HepG2 (cell line): ENCODE data around the gene RPAP3. TPM values are rescaled to one million over a fixed set of nuclear protein-coding genes. Genes with fewer than 3 reads are reported as not detected.

Experiments used
- ATAC-seq: fragments of 200-7000 bp; cut with Tn5 transposase; 3 replicates; pipeline ENCODE4 v1.9.1; 2020; ENCODE audit warnings: mild to moderate bottlenecking, moderate library complexity
- BruUV-seq: library from RNA; stranded (reverse); fragments of 400-500 nt; replicated peaks from 2 replicates; lab custom pipeline; 2021; lab: Mats Ljungman, UMichigan
- CTCF ChIA-PET: fragments of 300-600 bp; formaldehyde crosslinking; extraction: SDS; loops from one replicate; lab custom pipeline; 2021; ENCODE audit warnings: low total read pairs, inconsistent platforms, low intra/inter-chr PET ratio; lab: Yijun Ruan, JAX
- POLR2A ChIA-PET: fragments of 350-600 bp; sonication (Branson Sonifier 250); formaldehyde crosslinking; loops from one replicate; lab custom pipeline; 2020; ENCODE audit warnings: antibody characterized with exemption, inconsistent platforms; lab: Yijun Ruan, JAX
- DNase-seq: peaks from one replicate; pipeline ENCODE4 v3.0.0-alpha.2; 2015; ENCODE audit warnings: low spot score
- FAIRE-seq: peaks from 3 replicates; lab custom pipeline; 2011; peaks lifted over from hg19 to GRCh38; lab: Jason Lieb, UNC
- H2AFZ ChIP-seq: one replicate; pipeline ENCODE4 v1.6.1; 2011; ENCODE audit warnings: low read length, inconsistent platforms
- H3K27ac ChIP-seq: fragments of 300-600 bp; 3 replicates; pipeline ENCODE4 v1.8.0; 2011; ENCODE audit warnings: mixed run types, mild to moderate bottlenecking, mixed read lengths, low read length, inconsistent platforms; ENCODE audit not compliant: insufficient read depth; ENCODE audit errors: extremely low read length
- H3K27me3 ChIP-seq, 2 experiments: fragments of 200-600 bp in 1 of 2; 2 replicates in 1 of 2; 3 replicates in 1 of 2; pipeline versions ENCODE4 v1.6.0 to v1.8.0; 2011; ENCODE audit warnings: low read length in 2 of 2, mild to moderate bottlenecking in 2 of 2, moderate library complexity in 2 of 2, inconsistent platforms in 1 of 2; ENCODE audit not compliant: insufficient read depth in 2 of 2, control insufficient read depth in 1 of 2
- H3K36me3 ChIP-seq, 2 experiments: fragments of 200-600 bp in 1 of 2; replicated peaks in 1 of 2; 2 replicates in 1 of 2; 3 replicates in 1 of 2; pipeline versions ENCODE4 v1.5.1 to v1.8.0; 2011; ENCODE audit warnings: low read length in 2 of 2, inconsistent platforms in 1 of 2; ENCODE audit not compliant: insufficient read depth in 2 of 2, control insufficient read depth in 1 of 2
- H3K4me1 ChIP-seq: 2 replicates; pipeline ENCODE4 v1.5.1; 2012; ENCODE audit warnings: low read length, inconsistent platforms; ENCODE audit not compliant: insufficient read depth
- H3K4me2 ChIP-seq: 2 replicates; pipeline ENCODE4 v1.6.0; 2011; ENCODE audit warnings: low read depth, low read length, inconsistent platforms
- H3K4me3 ChIP-seq, 3 experiments: fragments of 200-600 bp in 1 of 3; sonication (generic), shearing (Covaris generic) in 1 of 3; replicated peaks in 1 of 3; 2 replicates each; pipeline ENCODE4 v1.5.1; 2011 to 2016; ENCODE audit warnings: low read length in 3 of 3, inconsistent platforms in 2 of 3, low read depth in 2 of 3, mild to moderate bottlenecking in 2 of 3, control low read depth in 1 of 3, mixed read lengths in 1 of 3; ENCODE audit not compliant: insufficient read depth in 1 of 3
- H3K79me2 ChIP-seq: one replicate; pipeline ENCODE4 v1.6.1; 2011; ENCODE audit warnings: low read length, inconsistent platforms; ENCODE audit not compliant: insufficient read depth
- H3K9ac ChIP-seq: 2 replicates; pipeline ENCODE4 v1.6.0; 2011; ENCODE audit warnings: mild to moderate bottlenecking, low read depth, low read length, inconsistent platforms; ENCODE audit not compliant: insufficient read depth
- H3K9me3 ChIP-seq: 2 replicates; pipeline ENCODE4 v1.5.1; 2012; ENCODE audit warnings: mild to moderate bottlenecking, low read length
- H4K20me1 ChIP-seq: 2 replicates; pipeline ENCODE4 v1.6.0; 2011; ENCODE audit warnings: inconsistent platforms, mild to moderate bottlenecking, low read length, moderate library complexity; ENCODE audit not compliant: insufficient read depth
- EZH2 ChIP-seq: conservative IDR thresholded peaks from 2 replicates; pipeline ENCODE4 v1.6.1; 2012; ENCODE audit warnings: mild to moderate bottlenecking, low read depth, low read length, moderate library complexity
- GMEB2 ChIP-seq: IDR thresholded peaks from 2 replicates; pipeline ENCODE4 v1.6.1; 2016; ENCODE audit warnings: missing biosample characterization, missing genetic modification reagents, low read depth
- KDM5A ChIP-seq: fragments of 200-600 bp; sonication (generic); IDR thresholded peaks from 2 replicates; pipeline ENCODE4 v1.7.0; 2018; ENCODE audit warnings: antibody characterized with exemption, mild to moderate bottlenecking, low read length, borderline replicate concordance
- MIER2 ChIP-seq: IDR thresholded peaks from 2 replicates; pipeline ENCODE4 v1.6.1; 2016; ENCODE audit warnings: missing biosample characterization, missing genetic modification reagents
- NCOA5 ChIP-seq: sonication (generic); formaldehyde crosslinking; IDR thresholded peaks from 2 replicates; pipeline ENCODE4 v1.4.0; 2020; ENCODE audit warnings: missing genetic modification reagents
- PCBP2 ChIP-seq: fragments of 200-400 bp; formaldehyde crosslinking; optimal IDR thresholded peaks from 2 replicates; pipeline ENCODE3; 2018; ENCODE audit warnings: low read length, low read depth; ENCODE audit not compliant: poor library complexity, severe bottlenecking
- RBM22 ChIP-seq: fragments of 200-400 bp; formaldehyde crosslinking; optimal IDR thresholded peaks from 2 replicates; pipeline ENCODE3; 2017; ENCODE audit warnings: mild to moderate bottlenecking, low read length, moderate library complexity
- SALL2 ChIP-seq: sonication (generic); formaldehyde crosslinking; IDR thresholded peaks from 2 replicates; pipeline ENCODE4 v1.8.1; 2023; ENCODE audit warnings: mild to moderate bottlenecking, missing genetic modification reagents, inconsistent platforms
- ZNF468 ChIP-seq: sonication (generic); formaldehyde crosslinking; IDR thresholded peaks from 2 replicates; pipeline ENCODE4 v1.8.0; 2022; ENCODE audit warnings: mild to moderate bottlenecking, moderate library complexity, missing genetic modification reagents
- ZNF501 ChIP-seq: sonication (generic); formaldehyde crosslinking; IDR thresholded peaks from 2 replicates; pipeline ENCODE4 v1.5.1; 2020; ENCODE audit warnings: mild to moderate bottlenecking, moderate library complexity, missing genetic modification reagents
- ZNF616 ChIP-seq: sonication (generic); formaldehyde crosslinking; IDR thresholded peaks from 2 replicates; pipeline ENCODE4 v1.5.0; 2020; ENCODE audit warnings: low read depth, mild to moderate bottlenecking, missing genetic modification reagents
- WGBS: methylation state at CpG from one replicate; pipeline ENCODE4 v1.1.6; 2017; ENCODE audit warnings: low lambda C conversion rate; 5-methylcytosine and 5-hydroxymethylcytosine counted together
- in situ Hi-C: cut with HindIII; loops from 2 replicates; pipeline ENCODE4 v1.10.0; 2017; ENCODE audit warnings: low pct_unique_long_range_greater_than_20kb; ENCODE audit not compliant: extremely low pct_ligation_motif_present
- intact Hi-C: fragments of 100-400 bp; cut with micrococcal nuclease; formaldehyde crosslinking; loops from one replicate; pipeline ENCODE4 v1.10.0; 2022; ENCODE audit not compliant: unreplicated experiment
- polyA plus RNA-seq, 8 experiments: library from polyadenylated mRNA; depleted of rRNA in 3 of 8; stranded (reverse) in 7 of 8; unstranded in 1 of 8; fragments of >200 nt; fragmentation: Illumina TruSeq in 4 of 8; extraction: Trizol in 4 of 8; gene quantifications; 2 replicates each; pipeline versions ENCODE4 v1.2.1 to v1.2.3, GENCODE V29; 2011 to 2016; ENCODE audit warnings: low read depth in 4 of 8, missing spikeins in 1 of 8, mixed read lengths in 1 of 8; ENCODE audit not compliant: insufficient read depth in 1 of 8
- total RNA-seq, 5 experiments: library from RNA; depleted of rRNA; stranded (reverse); fragments of >200 nt; fragmentation: Illumina TruSeq; extraction: Trizol; gene quantifications; 2 replicates each; pipeline ENCODE4 v1.2.3, GENCODE V29; 2016; ENCODE audit warnings: low read depth in 1 of 5
- TF ChIP-seq, protein P1 (sequence below): sonication (generic); formaldehyde crosslinking; IDR thresholded peaks from 2 replicates; pipeline ENCODE4 v1.4.0; 2020; ENCODE audit warnings: mild to moderate bottlenecking, missing genetic modification reagents
- TF ChIP-seq, protein P2 (sequence below): sonication (generic); formaldehyde crosslinking; IDR thresholded peaks from 2 replicates; pipeline ENCODE4 v1.5.1; 2020; ENCODE audit warnings: mild to moderate bottlenecking, missing genetic modification reagents
- TF ChIP-seq, protein P3 (sequence below): sonication (generic); formaldehyde crosslinking; IDR thresholded peaks from 2 replicates; pipeline ENCODE4 v1.5.1; 2020; ENCODE audit warnings: mild to moderate bottlenecking, missing genetic modification reagents, moderate library complexity

RPAP3 gene
- total and polyA plus RNA-seq, 2 of the 13 experiments (the other 11 are each of a cell fraction or from before 2014, with no cell fraction given): 8.8 to 32.8 TPM

DNA sequence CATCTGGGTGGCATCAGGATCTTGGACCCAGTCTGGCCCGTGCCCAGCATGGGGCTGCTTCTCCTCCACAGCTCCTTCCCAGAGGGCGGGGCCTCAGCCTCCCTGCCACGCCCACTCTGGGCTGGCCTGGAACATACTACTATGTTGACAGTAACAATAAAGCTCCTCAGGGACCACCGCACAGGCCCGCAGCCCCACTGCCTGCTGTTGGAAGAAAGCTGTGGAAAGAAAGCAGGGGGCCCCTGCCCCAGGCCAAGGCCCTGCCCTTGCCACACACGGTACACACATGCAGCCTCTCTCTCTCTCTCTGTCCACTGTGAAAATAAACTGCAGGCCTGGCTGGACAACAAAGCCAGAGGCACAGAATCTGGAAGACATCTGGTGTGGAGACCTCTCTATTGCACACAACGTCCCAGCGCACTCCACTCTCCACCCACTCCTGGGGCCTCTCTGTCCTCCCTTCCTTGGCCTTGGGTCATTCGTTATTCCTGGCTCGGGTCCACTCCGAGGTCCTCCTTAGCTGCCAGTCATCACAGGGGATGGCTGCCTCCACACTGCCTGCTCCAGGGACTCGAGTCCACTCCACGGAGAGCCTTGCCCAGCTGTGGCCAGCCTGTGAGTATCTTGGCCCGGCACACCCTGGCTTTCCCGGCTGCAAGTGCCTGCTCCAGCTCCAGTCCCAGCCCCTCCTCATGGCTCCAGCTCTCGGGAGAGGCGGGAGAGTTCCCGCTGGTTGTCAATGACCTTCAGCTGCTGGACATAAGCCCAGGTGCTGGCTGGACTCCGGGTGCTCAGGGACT, 31.2 kb upstream of the RPAP3 start (continued):
- TF ChIP-seq, protein P1, sequence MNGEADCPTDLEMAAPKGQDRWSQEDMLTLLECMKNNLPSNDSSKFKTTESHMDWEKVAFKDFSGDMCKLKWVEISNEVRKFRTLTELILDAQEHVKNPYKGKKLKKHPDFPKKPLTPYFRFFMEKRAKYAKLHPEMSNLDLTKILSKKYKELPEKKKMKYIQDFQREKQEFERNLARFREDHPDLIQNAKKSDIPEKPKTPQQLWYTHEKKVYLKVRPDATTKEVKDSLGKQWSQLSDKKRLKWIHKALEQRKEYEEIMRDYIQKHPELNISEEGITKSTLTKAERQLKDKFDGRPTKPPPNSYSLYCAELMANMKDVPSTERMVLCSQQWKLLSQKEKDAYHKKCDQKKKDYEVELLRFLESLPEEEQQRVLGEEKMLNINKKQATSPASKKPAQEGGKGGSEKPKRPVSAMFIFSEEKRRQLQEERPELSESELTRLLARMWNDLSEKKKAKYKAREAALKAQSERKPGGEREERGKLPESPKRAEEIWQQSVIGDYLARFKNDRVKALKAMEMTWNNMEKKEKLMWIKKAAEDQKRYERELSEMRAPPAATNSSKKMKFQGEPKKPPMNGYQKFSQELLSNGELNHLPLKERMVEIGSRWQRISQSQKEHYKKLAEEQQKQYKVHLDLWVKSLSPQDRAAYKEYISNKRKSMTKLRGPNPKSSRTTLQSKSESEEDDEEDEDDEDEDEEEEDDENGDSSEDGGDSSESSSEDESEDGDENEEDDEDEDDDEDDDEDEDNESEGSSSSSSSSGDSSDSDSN (CRISPR knock-in tag): peak; percentile 21; the same call in 1 of the 2 replicates
- TF ChIP-seq RBM22: no peak

DNA sequence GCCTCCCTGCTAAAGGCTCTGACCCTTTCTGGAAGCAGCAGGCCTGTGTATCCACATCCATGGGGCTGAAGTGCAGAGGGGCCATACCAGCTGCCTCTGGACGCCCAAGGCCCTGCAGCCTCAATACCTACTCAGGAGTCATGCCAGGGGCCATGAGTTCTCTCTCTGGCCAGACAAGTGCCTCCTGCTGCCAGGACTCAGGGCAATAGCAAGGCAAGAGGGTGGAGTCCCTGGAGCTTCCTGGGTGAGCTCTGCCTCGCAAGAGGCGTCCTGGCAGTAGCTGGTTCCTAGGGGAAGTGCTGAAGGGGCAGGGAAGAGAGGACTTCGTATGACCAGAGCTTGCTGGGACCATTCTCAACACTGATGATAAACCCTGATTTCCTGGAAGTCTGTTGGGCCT, 30.4 kb upstream of the RPAP3 start:
- WGBS: 42% methylated on average over 2 of the region's 4 CpGs
- no peak for ATAC-seq
- ChIA-PET POLR2A (interaction anchor here (1.4 kb wide), 1 partner anchor 30 kb away, joined by 6 read pairs; the partner anchor contains the start of gene RPAP3), CTCF (no interaction called here)
- no peak overlapping the region for H3K9ac ChIP-seq
- peaks cover 29% of the 10 kb centered on the region for H3K4me1 ChIP-seq
- BruUV-seq: no TSS peak
- no peak for DNase-seq
- peaks cover 12 to 35% of the 10 kb centered on the region in 2 experiments for H3K27me3 ChIP-seq
- H3K4me2 ChIP-seq: no peak overlapping the region
- no peak overlapping the region for H3K4me3 ChIP-seq
- no peak for FAIRE-seq
- H4K20me1 ChIP-seq: no peaks in the 10 kb centered on the region
- H2AFZ ChIP-seq: no peak overlapping the region
- intact Hi-C loops (no loop called here), in situ Hi-C loops (no loop called here)
- H3K9me3 ChIP-seq: no peaks in the 10 kb centered on the region
- no peaks in the 10 kb centered on the region for H3K36me3 ChIP-seq
- H3K79me2 ChIP-seq: no peaks in the 10 kb centered on the region
- no peak overlapping the region for H3K27ac ChIP-seq
- TF ChIP-seq KDM5A: no peak
- TF ChIP-seq, protein P2, sequence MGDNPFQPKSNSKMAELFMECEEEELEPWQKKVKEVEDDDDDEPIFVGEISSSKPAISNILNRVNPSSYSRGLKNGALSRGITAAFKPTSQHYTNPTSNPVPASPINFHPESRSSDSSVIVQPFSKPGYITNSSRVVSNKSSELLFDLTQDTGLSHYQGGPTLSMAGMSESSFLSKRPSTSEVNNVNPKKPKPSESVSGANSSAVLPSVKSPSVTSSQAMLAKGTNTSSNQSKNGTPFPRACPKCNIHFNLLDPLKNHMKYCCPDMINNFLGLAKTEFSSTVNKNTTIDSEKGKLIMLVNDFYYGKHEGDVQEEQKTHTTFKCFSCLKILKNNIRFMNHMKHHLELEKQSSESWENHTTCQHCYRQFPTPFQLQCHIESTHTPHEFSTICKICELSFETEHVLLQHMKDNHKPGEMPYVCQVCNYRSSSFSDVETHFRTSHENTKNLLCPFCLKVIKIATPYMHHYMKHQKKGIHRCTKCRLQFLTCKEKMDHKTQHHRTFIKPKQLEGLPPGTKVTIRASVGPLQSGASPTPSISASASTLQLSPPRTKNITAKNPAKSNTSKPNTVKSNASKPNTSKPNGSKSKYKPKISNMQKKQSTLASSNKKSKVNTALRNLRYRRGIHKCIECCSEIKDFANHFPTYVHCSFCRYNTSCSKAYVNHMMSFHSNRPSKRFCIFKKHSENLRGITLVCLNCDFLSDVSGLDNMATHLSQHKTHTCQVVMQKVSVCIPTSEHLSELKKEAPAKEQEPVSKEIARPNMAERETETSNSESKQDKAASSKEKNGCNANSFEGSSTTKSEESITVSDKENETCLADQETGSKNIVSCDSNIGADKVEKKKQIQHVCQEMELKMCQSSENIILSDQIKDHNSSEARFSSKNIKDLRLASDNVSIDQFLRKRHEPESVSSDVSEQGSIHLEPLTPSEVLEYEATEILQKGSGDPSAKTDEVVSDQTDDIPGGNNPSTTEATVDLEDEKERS: no peak
- TF ChIP-seq ZNF468 (CRISPR knock-in tag): no peak
- TF ChIP-seq, protein P3, sequence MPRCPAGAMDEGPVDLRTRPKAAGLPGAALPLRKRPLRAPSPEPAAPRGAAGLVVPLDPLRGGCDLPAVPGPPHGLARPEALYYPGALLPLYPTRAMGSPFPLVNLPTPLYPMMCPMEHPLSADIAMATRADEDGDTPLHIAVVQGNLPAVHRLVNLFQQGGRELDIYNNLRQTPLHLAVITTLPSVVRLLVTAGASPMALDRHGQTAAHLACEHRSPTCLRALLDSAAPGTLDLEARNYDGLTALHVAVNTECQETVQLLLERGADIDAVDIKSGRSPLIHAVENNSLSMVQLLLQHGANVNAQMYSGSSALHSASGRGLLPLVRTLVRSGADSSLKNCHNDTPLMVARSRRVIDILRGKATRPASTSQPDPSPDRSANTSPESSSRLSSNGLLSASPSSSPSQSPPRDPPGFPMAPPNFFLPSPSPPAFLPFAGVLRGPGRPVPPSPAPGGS (CRISPR knock-in tag): no peak
- no peak for TF ChIP-seq PCBP2
- no peak for TF ChIP-seq SALL2 (CRISPR knock-in tag)
- TF ChIP-seq ZNF616 (CRISPR knock-in tag): no peak
- TF ChIP-seq NCOA5 (CRISPR knock-in tag): no peak
- TF ChIP-seq MIER2 (CRISPR knock-in tag): no peak
- no peak for TF ChIP-seq ZNF501 (CRISPR knock-in tag)
- no peak for TF ChIP-seq GMEB2 (CRISPR knock-in tag)
- TF ChIP-seq EZH2: no peak
